Measurements from ENCODE around the gene PCDHGA1. TPM values are rescaled to one million over a fixed set of nuclear protein-coding genes. Genes with fewer than 3 reads are reported as not detected.

The PCDHGA1 gene
- total RNA-seq, 1 experiment from 2014 or later = 0.04 TPM

GRCh38 chr5:141560725-141561483, 230.6 kb downstream of the PCDHGA1 start:
- H4K20me1 ChIP-seq (ENCODE audit: low read length) = no peaks in the 10 kb centered on the region
- peak overlapping the region; percentile 84 for H3K9ac ChIP-seq (ENCODE audit: low read length)
- H3K27ac ChIP-seq (ENCODE audit: low read length) = peak overlapping the region; percentile 98
- ATAC-seq = peak; percentile 44
- peaks cover 8% of the 10 kb centered on the region for H3F3A ChIP-seq (ENCODE audit: low read length, unreplicated experiment)
- H3K4me1 ChIP-seq (ENCODE audit: insufficient read depth, low read length) = peaks cover 46% of the 10 kb centered on the region
- H3K4me3 ChIP-seq (ENCODE audit: low read length) = no peak overlapping the region
- ChIA-PET POLR2A (ENCODE audit: unreplicated experiment) (interaction anchor here (0.6 to 0.7 kb wide), 2 partner anchors 43 to 292 kb away, joined by 3 to 4 read pairs; no protein-coding TSS in a partner anchor), CTCF (interaction anchor here (0.5 to 1.5 kb wide), 6 partner anchors 24 to 466 kb away, joined by 3 to 10 read pairs (median 4); partner anchors contain the start of genes PCDHB2, PCDHGA1, PCDHGA5 and PCDHGB2)
- peak overlapping the region; percentile 55 for H3K4me2 ChIP-seq (ENCODE audit: low read length)
- no TSS peak for BruUV-seq (replicated peaks)
- peak; percentile 76 for DNase-seq
- no peaks in the 10 kb centered on the region for H3K27me3 ChIP-seq (ENCODE audit: low read length)
- TF ChIP-seq EZH2phosphoT487 (IDR thresholded peaks at IDR 0.05; ENCODE audit: borderline replicate concordance, low read length) = no peak
- TF ChIP-seq CTCF (conservative IDR thresholded peaks at IDR 0.05; ENCODE audit: low read depth, low read length) = peak; percentile 72
- TF ChIP-seq EZH2 (IDR thresholded peaks at IDR 0.05; ENCODE audit: low read length, unreplicated experiment) = no peak
- H3K9me3 ChIP-seq (ENCODE audit: low read length) = no peaks in the 10 kb centered on the region
- H3K36me3 ChIP-seq (ENCODE audit: low read depth, low read length) = peaks cover 50% of the 10 kb centered on the region
- H3K9me2 ChIP-seq (replicated peaks; ENCODE audit: low read length) = no peaks in the 10 kb centered on the region
- intact Hi-C loops (cut with micrococcal nuclease) = loop anchor here (1.0 to 10.0 kb wide), 6 partner anchors 40 to 716 kb away; partner anchors contain the start of genes PCDHA8, PCDHA9, PCDHB2 and PCDHB9
- H2AFZ ChIP-seq (ENCODE audit: low read length) = no peak overlapping the region
- peaks cover 8% of the 10 kb centered on the region; the same call in 1 of the 2 replicates for H3K79me2 ChIP-seq (ENCODE audit: low read length)

Other genes with a start within 250 kb of the PCDHGA1 start
- 13.8 and 15.0 TPM in 2 replicates for gene PCDHB2, start 235.9 kb upstream of the PCDHGA1 start, total RNA-seq (2014; rRNA removed)
- gene PCDHB3, start 230.0 kb upstream of the PCDHGA1 start, total RNA-seq (2014; rRNA removed) = 0.36 and 0.58 TPM in 2 replicates
- 0.07 and 0.52 TPM in 2 replicates for gene PCDHB4, start 208.7 kb upstream of the PCDHGA1 start, total RNA-seq (2014; rRNA removed)
- 0.12 and 0.69 TPM in 2 replicates for gene PCDHB5, start 195.3 kb upstream of the PCDHGA1 start, total RNA-seq (2014; rRNA removed)
- not detected in 2 replicates for gene PCDHB6, start 180.5 kb upstream of the PCDHGA1 start, total RNA-seq (2014; rRNA removed)
- 0.22 TPM in 1 of 2 replicates, not detected in the other for gene PCDHB7, start 157.9 kb upstream of the PCDHGA1 start, total RNA-seq (2014; rRNA removed)
- 0.22 and 0.40 TPM in 2 replicates for gene PCDHB8, start 152.7 kb upstream of the PCDHGA1 start, total RNA-seq (2014; rRNA removed)
- 0.46 TPM in 1 of 2 replicates, not detected in the other for gene PCDHB16, start 148.1 kb upstream of the PCDHGA1 start, total RNA-seq (2014; rRNA removed)
- 0.23 and 0.73 TPM in 2 replicates for gene PCDHB9, start 143.4 kb upstream of the PCDHGA1 start, total RNA-seq (2014; rRNA removed)
- 0.33 and 0.35 TPM in 2 replicates for gene PCDHB10, start 138.2 kb upstream of the PCDHGA1 start, total RNA-seq (2014; rRNA removed)
- 0.40 and 0.69 TPM in 2 replicates for gene PCDHB11, start 130.9 kb upstream of the PCDHGA1 start, total RNA-seq (2014; rRNA removed)
- 0.15 and 0.63 TPM in 2 replicates for gene PCDHB12, start 121.8 kb upstream of the PCDHGA1 start, total RNA-seq (2014; rRNA removed)
- gene PCDHB13, start 116.6 kb upstream of the PCDHGA1 start, total RNA-seq (2014; rRNA removed) = 0.40 and 0.52 TPM in 2 replicates
- gene PCDHB14, start 107.2 kb upstream of the PCDHGA1 start, total RNA-seq (2014; rRNA removed) = 0.58 and 0.87 TPM in 2 replicates
- gene PCDHB15, start 85.1 kb upstream of the PCDHGA1 start, total RNA-seq (2014; rRNA removed) = not detected in 2 replicates
- 0.18 and 0.40 TPM in 2 replicates for gene SLC25A2, start 26.5 kb upstream of the PCDHGA1 start, total RNA-seq (2014; rRNA removed)
- 27.6 and 32.3 TPM in 2 replicates for gene TAF7, start 9.7 kb upstream of the PCDHGA1 start, total RNA-seq (2014; rRNA removed)
- not detected in 2 replicates for gene PCDHGA2, start 8.2 kb downstream of the PCDHGA1 start, total RNA-seq (2014; rRNA removed)
- gene PCDHGA3, start 13.3 kb downstream of the PCDHGA1 start, total RNA-seq (2014; rRNA removed) = not detected in 2 replicates
- 0.04 TPM in 1 of 2 replicates, not detected in the other for gene PCDHGB1, start 19.6 kb downstream of the PCDHGA1 start, total RNA-seq (2014; rRNA removed)
- gene PCDHGA4, start 24.5 kb downstream of the PCDHGA1 start, total RNA-seq (2014; rRNA removed) = 0.04 TPM in 1 of 2 replicates, not detected in the other
- 1.4 and 2.2 TPM in 2 replicates for gene PCDHGB2, start 29.5 kb downstream of the PCDHGA1 start, total RNA-seq (2014; rRNA removed)
- gene PCDHGA5, start 33.6 kb downstream of the PCDHGA1 start, total RNA-seq (2014; rRNA removed) = 0.98 and 2.4 TPM in 2 replicates
- gene PCDHGB3, start 39.7 kb downstream of the PCDHGA1 start, total RNA-seq (2014; rRNA removed) = 1.2 and 1.3 TPM in 2 replicates
- 1.3 and 1.6 TPM in 2 replicates for gene PCDHGA6, start 43.4 kb downstream of the PCDHGA1 start, total RNA-seq (2014; rRNA removed)
- 0.51 and 0.75 TPM in 2 replicates for gene PCDHGA7, start 52.2 kb downstream of the PCDHGA1 start, total RNA-seq (2014; rRNA removed)
- 0.73 and 1.3 TPM in 2 replicates for gene PCDHGB4, start 57.2 kb downstream of the PCDHGA1 start, total RNA-seq (2014; rRNA removed)
- 0.23 and 0.51 TPM in 2 replicates for gene PCDHGA8, start 62.1 kb downstream of the PCDHGA1 start, total RNA-seq (2014; rRNA removed)
- 9.0 and 10.3 TPM in 2 replicates for gene PCDHGB5, start 67.4 kb downstream of the PCDHGA1 start, total RNA-seq (2014; rRNA removed)
- 1.9 and 2.9 TPM in 2 replicates for gene PCDHGA9, start 72.3 kb downstream of the PCDHGA1 start, total RNA-seq (2014; rRNA removed)
- gene PCDHGB6, start 77.5 kb downstream of the PCDHGA1 start, total RNA-seq (2014; rRNA removed) = 1.1 and 1.8 TPM in 2 replicates
- 0.23 and 0.84 TPM in 2 replicates for gene PCDHGA10, start 82.5 kb downstream of the PCDHGA1 start, total RNA-seq (2014; rRNA removed)
- gene PCDHGB7, start 87.2 kb downstream of the PCDHGA1 start, total RNA-seq (2014; rRNA removed) = 0.44 and 1.4 TPM in 2 replicates
- gene PCDHGA11, start 90.5 kb downstream of the PCDHGA1 start, total RNA-seq (2014; rRNA removed) = 0.66 and 0.92 TPM in 2 replicates
- 0.11 and 0.52 TPM in 2 replicates for gene PCDHGA12, start 100.0 kb downstream of the PCDHGA1 start, total RNA-seq (2014; rRNA removed)
- gene PCDHGC3, start 145.5 kb downstream of the PCDHGA1 start, total RNA-seq (2014; rRNA removed) = 0.35 and 2.1 TPM in 2 replicates
- 0.58 and 1.5 TPM in 2 replicates for gene PCDHGC4, start 154.5 kb downstream of the PCDHGA1 start, total RNA-seq (2014; rRNA removed)
- 0.40 and 0.46 TPM in 2 replicates for gene PCDHGC5, start 158.6 kb downstream of the PCDHGA1 start, total RNA-seq (2014; rRNA removed)